Neural cell (in vitro differentiated cells): ENCODE results near the gene KYAT1. TPM values are rescaled to one million over a fixed set of nuclear protein-coding genes. Genes with fewer than 3 reads are reported as not detected.

Experiments used
- H2AFZ ChIP-seq: fragments of 200-600, 300-800 bp; sonication (generic), shearing (Covaris generic); 2 replicates; pipeline ENCODE4 v1.6.0; 2014; ENCODE audit warnings: low read depth, mild to moderate bottlenecking, antibody characterized with exemption, low read length, moderate library complexity
- H3F3A ChIP-seq: fragments of 200-600 bp; shearing (Covaris generic); 2 replicates; pipeline ENCODE4 v1.6.1; 2016; ENCODE audit warnings: mild to moderate bottlenecking, moderate library complexity, mixed read lengths, antibody characterized with exemption, low read length; ENCODE audit not compliant: insufficient read depth, poor library complexity, severe bottlenecking
- H3K27ac ChIP-seq: fragments of 200-600, 300-800 bp; sonication (generic), shearing (Covaris generic); 2 replicates; pipeline ENCODE4 v1.5.1; 2014; ENCODE audit warnings: mild to moderate bottlenecking, low read length, moderate library complexity
- H3K27me3 ChIP-seq: fragments of 300-800, 200-600 bp; sonication (generic), shearing (Covaris generic); 2 replicates; pipeline ENCODE4 v1.6.0; 2014; ENCODE audit warnings: mild to moderate bottlenecking, low read depth, low read length, moderate library complexity; ENCODE audit not compliant: insufficient read depth
- H3K36me3 ChIP-seq: fragments of 300-800, 200-600 bp; sonication (generic), shearing (Covaris generic); 2 replicates; pipeline ENCODE4 v1.5.1; 2014; ENCODE audit warnings: mild to moderate bottlenecking, antibody characterized with exemption, low read length, moderate library complexity; ENCODE audit not compliant: insufficient read depth
- H3K4me2 ChIP-seq: fragments of 300-800, 200-600 bp; sonication (generic), shearing (Covaris generic); 2 replicates; pipeline ENCODE4 v1.6.0; 2014; ENCODE audit warnings: mild to moderate bottlenecking, low read length
- H3K4me3 ChIP-seq: fragments of 300-800, 200-600 bp; sonication (generic), shearing (Covaris generic); 2 replicates; pipeline ENCODE4 v1.5.1; 2014; ENCODE audit warnings: mild to moderate bottlenecking, low read length, moderate library complexity
- H3K79me2 ChIP-seq: fragments of 200-600 bp; shearing (Covaris generic); replicated peaks from 2 replicates; pipeline ENCODE4 v1.6.0; 2014; ENCODE audit warnings: mild to moderate bottlenecking, low read length, moderate library complexity; ENCODE audit not compliant: insufficient read depth
- H3K9ac ChIP-seq: fragments of 300-800, 200-600 bp; sonication (generic), shearing (Covaris generic); 2 replicates; pipeline ENCODE4 v1.6.1; 2016; ENCODE audit warnings: mild to moderate bottlenecking, low read length, mixed read lengths
- H3K9me2 ChIP-seq: fragments of 200-600 bp; shearing (Covaris generic); 2 replicates; pipeline ENCODE4 v1.6.1; 2016; ENCODE audit warnings: mild to moderate bottlenecking, low read length, mixed read lengths; ENCODE audit not compliant: insufficient read depth
- H3K9me3 ChIP-seq: fragments of 200-600, 300-800 bp; sonication (generic), shearing (Covaris generic); 2 replicates; pipeline ENCODE4 v1.6.1; 2016; ENCODE audit warnings: mild to moderate bottlenecking, mixed run types, low read length, moderate library complexity, mixed read lengths
- H4K20me1 ChIP-seq: fragments of 200-600 bp; shearing (Covaris generic); 2 replicates; pipeline ENCODE4 v1.6.1; 2016; ENCODE audit warnings: mild to moderate bottlenecking, mixed run types; ENCODE audit not compliant: insufficient read depth
- EP300 ChIP-seq: fragments of 450-650 bp; conservative IDR thresholded peaks from 2 replicates; pipeline ENCODE4 v1.6.1; 2014; ENCODE audit warnings: antibody characterized with exemption, mild to moderate bottlenecking, moderate library complexity; ENCODE audit not compliant: poor library complexity, severe bottlenecking
- EZH2 ChIP-seq: fragments of 200-600, 300-800 bp; shearing (Covaris generic), sonication (generic); IDR thresholded peaks from 2 replicates; pipeline ENCODE4 v1.6.1; 2014; ENCODE audit warnings: antibody characterized with exemption, low read length, borderline replicate concordance, mild to moderate bottlenecking; ENCODE audit not compliant: insufficient read depth, poor library complexity, severe bottlenecking
- MXI1 ChIP-seq: fragments of 450-650 bp; conservative IDR thresholded peaks from 2 replicates; pipeline ENCODE4 v1.6.1; 2014; ENCODE audit warnings: antibody characterized with exemption, mild to moderate bottlenecking; ENCODE audit not compliant: poor library complexity, severe bottlenecking
- POLR2AphosphoS5 ChIP-seq: IDR thresholded peaks from 2 replicates; pipeline ENCODE4 v1.6.1; 2012
- RAD21 ChIP-seq: fragments of 450-650 bp; conservative IDR thresholded peaks from 2 replicates; pipeline ENCODE4 v1.6.1; 2014; ENCODE audit warnings: antibody characterized with exemption, mild to moderate bottlenecking, moderate library complexity
- SMC3 ChIP-seq: fragments of 450-650 bp; conservative IDR thresholded peaks from 2 replicates; pipeline ENCODE4 v1.6.1; 2014; ENCODE audit warnings: antibody characterized with exemption, mild to moderate bottlenecking, moderate library complexity; ENCODE audit not compliant: poor library complexity
- TAF1 ChIP-seq: IDR thresholded peaks from 2 replicates; pipeline ENCODE4 v1.6.1; 2012; ENCODE audit warnings: low read depth
- polyA plus RNA-seq: library from polyadenylated mRNA; depleted of rRNA; stranded (reverse); fragments of >200 nt; gene quantifications from 2 replicates; pipeline ENCODE4 v1.2.3, GENCODE V29; 2014
- TF ChIP-seq, protein P1 (sequence below): IDR thresholded peaks from 2 replicates; pipeline ENCODE4 v1.6.1; 2012; ENCODE audit warnings: borderline replicate concordance
- TF ChIP-seq, protein P2 (sequence below): fragments of 450-650 bp; IDR thresholded peaks from 2 replicates; pipeline ENCODE4 v1.5.1; 2014; ENCODE audit warnings: antibody characterized with exemption, mild to moderate bottlenecking, moderate library complexity; ENCODE audit not compliant: poor library complexity, severe bottlenecking

Gene KYAT1
- polyA plus RNA-seq, 1 donor from 2014 or later, result 22.6 TPM

DNA sequence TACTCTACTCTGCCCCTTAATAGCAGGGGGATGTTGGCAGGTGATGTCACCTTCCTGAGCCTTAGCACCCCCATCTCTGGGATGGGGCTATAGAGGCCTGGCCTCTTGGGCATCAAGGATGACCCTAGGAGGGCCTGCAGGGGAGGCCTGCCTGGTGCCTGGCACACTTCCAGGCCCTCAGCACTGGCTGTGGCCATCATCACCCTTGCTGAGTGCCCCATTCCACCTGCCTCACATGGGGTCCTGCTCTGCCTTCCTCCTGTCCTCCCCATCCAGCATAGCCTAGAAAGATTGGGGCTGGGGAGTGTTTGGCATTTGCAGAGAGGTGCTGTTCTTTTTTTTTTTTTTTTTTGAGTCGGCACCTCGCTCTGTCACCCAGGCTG is 21.3 kb upstream of the KYAT1 start:
- Histone ChIP-seq H3K9me2 (no peaks in the 10 kb centered on the region), H3K79me2 (no peaks in the 10 kb centered on the region), H3K27me3 (no peaks in the 10 kb centered on the region), H3K27ac (no peak overlapping the region), H3K36me3 (no peaks in the 10 kb centered on the region), H3K9me3 (no peaks in the 10 kb centered on the region), H4K20me1 (no peaks in the 10 kb centered on the region), H3K9ac (no peak overlapping the region), H3K4me3 (no peak overlapping the region), H3K4me2 (no peak overlapping the region), H3F3A (no peaks in the 10 kb centered on the region), H2AFZ (no peak overlapping the region)
- TF ChIP-seq RAD21 (no peak), EZH2 (no peak), POLR2AphosphoS5 (no peak), SMC3 (no peak), TAF1 (no peak), MXI1 (no peak), EP300 (no peak)
- TF ChIP-seq, protein P1, sequence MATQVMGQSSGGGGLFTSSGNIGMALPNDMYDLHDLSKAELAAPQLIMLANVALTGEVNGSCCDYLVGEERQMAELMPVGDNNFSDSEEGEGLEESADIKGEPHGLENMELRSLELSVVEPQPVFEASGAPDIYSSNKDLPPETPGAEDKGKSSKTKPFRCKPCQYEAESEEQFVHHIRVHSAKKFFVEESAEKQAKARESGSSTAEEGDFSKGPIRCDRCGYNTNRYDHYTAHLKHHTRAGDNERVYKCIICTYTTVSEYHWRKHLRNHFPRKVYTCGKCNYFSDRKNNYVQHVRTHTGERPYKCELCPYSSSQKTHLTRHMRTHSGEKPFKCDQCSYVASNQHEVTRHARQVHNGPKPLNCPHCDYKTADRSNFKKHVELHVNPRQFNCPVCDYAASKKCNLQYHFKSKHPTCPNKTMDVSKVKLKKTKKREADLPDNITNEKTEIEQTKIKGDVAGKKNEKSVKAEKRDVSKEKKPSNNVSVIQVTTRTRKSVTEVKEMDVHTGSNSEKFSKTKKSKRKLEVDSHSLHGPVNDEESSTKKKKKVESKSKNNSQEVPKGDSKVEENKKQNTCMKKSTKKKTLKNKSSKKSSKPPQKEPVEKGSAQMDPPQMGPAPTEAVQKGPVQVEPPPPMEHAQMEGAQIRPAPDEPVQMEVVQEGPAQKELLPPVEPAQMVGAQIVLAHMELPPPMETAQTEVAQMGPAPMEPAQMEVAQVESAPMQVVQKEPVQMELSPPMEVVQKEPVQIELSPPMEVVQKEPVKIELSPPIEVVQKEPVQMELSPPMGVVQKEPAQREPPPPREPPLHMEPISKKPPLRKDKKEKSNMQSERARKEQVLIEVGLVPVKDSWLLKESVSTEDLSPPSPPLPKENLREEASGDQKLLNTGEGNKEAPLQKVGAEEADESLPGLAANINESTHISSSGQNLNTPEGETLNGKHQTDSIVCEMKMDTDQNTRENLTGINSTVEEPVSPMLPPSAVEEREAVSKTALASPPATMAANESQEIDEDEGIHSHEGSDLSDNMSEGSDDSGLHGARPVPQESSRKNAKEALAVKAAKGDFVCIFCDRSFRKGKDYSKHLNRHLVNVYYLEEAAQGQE, result no peak
- TF ChIP-seq, protein P2, sequence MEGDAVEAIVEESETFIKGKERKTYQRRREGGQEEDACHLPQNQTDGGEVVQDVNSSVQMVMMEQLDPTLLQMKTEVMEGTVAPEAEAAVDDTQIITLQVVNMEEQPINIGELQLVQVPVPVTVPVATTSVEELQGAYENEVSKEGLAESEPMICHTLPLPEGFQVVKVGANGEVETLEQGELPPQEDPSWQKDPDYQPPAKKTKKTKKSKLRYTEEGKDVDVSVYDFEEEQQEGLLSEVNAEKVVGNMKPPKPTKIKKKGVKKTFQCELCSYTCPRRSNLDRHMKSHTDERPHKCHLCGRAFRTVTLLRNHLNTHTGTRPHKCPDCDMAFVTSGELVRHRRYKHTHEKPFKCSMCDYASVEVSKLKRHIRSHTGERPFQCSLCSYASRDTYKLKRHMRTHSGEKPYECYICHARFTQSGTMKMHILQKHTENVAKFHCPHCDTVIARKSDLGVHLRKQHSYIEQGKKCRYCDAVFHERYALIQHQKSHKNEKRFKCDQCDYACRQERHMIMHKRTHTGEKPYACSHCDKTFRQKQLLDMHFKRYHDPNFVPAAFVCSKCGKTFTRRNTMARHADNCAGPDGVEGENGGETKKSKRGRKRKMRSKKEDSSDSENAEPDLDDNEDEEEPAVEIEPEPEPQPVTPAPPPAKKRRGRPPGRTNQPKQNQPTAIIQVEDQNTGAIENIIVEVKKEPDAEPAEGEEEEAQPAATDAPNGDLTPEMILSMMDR, result no peak

GRCh38 chr9:128902351-128903078 is 20.8 kb upstream of the KYAT1 start:
- Histone ChIP-seq H3K4me3 (no peak overlapping the region), H2AFZ (no peak overlapping the region), H3K27me3 (no peaks in the 10 kb centered on the region), H3K79me2 (no peaks in the 10 kb centered on the region), H3K9me3 (no peaks in the 10 kb centered on the region), H3K36me3 (no peaks in the 10 kb centered on the region), H4K20me1 (no peaks in the 10 kb centered on the region), H3K9me2 (no peaks in the 10 kb centered on the region), H3K9ac (no peak overlapping the region), H3F3A (no peaks in the 10 kb centered on the region), H3K4me2 (no peak overlapping the region), H3K27ac (no peak overlapping the region)
- TF ChIP-seq RAD21, result no peak
- TF ChIP-seq, protein P2, result no peak
